Raji (cell line): ENCODE results near the gene DEGS2.

Experiments used
- POLR2A ChIP-seq: IDR thresholded peaks from 2 replicates; pipeline ENCODE4 v1.6.1; 2011; ENCODE audit warnings: low read depth, low read length, control low read depth; ENCODE audit not compliant: insufficient read depth

DEGS2 gene

DNA sequence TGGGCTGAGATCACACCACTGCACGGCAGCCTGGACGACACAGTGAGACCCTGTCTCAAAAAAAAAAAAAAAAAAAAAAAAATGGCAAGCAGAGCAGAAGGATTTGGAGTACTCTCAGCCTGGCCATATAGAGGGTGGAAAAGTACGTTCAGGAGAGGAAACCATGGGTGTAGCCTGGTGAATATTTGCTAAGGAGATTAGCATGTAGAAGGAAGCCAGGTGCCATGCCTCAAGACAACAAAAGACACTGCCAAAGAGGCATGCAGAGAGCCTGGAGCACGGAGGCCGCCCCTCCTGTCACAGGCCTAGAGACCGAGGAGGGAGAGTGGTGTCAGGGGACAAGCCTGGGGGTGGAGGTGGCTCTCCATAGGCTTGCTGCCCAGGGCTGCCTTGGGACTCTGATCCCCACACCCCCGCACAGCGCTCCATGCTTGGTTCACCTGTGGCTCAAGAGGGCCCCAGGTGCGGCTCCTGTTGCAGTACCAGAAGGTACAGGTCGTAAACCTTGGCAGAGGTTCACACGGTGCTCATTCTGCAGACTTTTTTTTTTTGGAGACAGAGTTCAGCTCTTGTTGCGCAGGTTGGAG, 27.9 kb upstream of the DEGS2 start:
- no peak for TF ChIP-seq POLR2A

DNA sequence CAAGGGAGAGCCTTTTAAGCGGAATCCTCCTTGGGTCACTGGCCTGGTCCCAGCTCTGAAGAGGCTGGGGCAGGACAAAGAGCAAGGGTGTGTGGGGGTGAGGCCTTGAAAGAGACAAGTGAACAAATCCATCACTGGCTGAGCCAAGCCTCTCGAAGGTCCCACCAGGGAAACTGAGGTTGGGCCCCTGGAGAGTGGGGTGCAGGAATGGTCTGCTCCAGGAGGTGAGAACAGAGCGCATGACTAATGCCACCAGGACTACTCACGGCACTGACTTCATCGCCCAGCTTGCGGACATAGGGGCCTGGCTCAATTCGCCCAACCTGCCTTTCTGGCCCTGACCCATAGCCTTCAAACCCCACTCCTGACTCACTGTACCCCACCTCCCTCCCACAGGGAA, 19.2 kb upstream of the DEGS2 start:
- TF ChIP-seq POLR2A, result no peak

DNA sequence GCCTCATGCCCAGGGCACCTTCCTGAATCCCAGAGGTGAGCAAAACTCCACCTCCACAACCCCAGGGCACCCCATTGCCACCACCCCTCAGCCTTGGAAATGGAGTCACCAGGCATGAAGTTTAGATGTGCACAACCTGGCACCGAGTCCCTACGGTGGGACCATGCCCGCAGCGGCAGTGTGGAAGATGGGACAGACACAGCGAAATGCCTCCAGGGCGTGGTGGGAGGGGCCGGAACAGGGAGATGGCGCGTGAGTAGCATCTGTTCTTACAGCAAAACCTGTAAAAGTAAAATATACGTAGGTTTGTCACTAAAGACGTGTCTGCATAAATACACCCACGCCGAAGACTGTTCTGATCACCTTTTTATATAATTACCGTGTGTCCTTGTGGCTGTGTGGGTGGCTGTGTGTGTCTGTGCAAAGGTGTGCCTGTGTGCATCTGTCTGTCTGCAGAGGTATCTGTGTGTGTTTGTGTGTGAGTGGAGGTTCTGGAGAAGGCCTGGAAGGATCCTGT, 17.4 kb upstream of the DEGS2 start:
- no peak for TF ChIP-seq POLR2A

DNA sequence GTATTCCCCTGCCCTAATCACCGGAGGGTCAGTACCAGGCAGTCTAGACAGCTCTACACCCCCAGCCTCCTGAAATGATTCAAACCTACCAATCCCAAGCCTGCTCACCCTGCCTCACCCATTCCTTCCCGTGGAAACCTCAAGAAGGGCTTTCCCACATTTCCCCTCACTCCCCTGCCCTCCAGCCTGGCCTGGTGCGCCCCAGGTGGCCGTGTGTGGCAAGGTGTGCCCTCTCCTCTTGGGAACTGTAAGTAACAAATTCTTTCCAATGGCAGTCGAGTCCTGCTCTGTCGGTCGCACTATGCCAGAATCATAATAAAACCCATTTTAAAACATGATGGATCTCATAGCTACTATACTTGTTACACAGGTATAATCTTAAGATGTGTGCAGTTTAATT, 13.9 kb upstream of the DEGS2 start:
- TF ChIP-seq POLR2A, result no peak

DNA sequence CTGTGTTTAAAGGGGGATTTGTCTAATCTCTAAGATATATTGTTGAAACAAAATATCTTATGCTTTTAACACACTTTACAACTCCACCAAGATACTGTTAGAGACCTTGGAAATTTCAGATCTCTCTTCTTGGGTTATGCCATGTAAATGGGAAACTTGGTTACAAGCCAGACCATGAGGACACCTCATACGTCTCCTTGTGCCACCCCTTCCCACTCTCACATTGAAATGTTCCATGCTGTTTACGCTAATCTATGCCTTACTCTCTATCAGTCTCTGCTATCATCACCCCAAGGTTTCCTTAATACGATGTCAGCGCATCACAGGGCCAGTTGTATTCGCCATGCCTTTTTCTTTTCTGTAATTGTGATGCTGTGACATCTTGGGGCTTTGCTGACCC, 13.4 kb upstream of the DEGS2 start:
- no peak for TF ChIP-seq POLR2A

DNA sequence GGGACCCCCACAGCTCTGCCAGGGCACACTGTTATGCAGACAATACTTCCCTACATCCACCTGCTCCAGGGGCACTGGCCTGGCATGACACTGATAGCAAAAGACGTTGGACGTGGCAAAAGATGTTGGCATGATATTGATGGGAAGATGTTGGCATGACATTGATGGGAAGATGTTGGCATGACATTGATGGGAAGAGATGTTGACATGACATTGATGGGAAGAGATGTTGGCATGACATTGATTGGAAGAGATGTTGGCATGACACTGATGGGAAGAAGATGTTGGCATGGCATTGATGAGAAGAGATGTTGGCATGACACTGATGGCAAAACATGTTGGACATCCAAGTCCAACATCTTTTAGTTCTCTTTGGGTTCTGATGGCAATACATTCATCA, 11.4 kb upstream of the DEGS2 start:
- no peak for TF ChIP-seq POLR2A

GRCh38 chr14:100168506-100168905, 9.1 kb upstream of the DEGS2 start:
- no peak for TF ChIP-seq POLR2A

- TF ChIP-seq POLR2A, result no peak
Measured at GRCh38 chr14:100165831-100166440, 6.5 kb upstream of the DEGS2 start.

DNA sequence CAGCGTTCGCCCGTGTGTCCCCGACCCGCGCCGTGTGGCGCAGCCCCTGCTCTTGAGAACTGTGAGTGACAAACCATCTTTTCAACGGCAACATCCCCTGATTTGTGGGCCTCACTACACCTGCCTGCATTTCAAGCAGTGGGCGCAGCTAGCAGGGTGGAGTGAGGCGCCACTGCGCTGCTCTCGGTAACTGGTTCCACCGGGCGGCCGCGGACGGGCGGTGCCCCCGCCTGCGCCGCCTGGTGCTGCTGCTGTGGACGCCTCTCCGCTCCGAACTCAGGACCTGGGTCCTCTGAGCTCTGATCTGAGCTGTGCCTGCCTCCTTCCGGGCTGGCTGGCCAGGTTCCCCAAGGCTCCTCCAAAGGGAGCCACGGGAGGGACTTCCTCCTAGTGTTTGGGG, 5.9 kb upstream of the DEGS2 start:
- no peak for TF ChIP-seq POLR2A

DNA sequence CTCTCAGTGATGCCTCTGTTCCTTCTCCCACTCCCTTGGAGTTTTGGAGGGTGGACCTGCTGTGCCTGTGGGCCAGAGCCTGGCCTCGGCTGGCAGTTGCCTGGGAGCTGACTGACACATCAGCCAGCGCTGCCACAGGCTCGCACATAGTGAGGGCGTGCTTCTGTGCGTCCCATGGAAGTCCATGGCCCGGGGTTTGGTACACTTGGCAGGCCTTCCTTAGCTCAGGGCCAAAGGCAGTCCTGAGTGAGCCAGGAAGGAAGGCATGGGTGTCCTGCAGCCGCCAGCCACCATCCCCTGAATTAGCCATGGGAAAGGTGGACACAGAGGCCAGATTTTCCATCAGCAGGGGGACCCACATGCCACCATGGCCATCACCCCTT, 1.1 kb upstream of the DEGS2 start:
- TF ChIP-seq POLR2A, result no peak

- TF ChIP-seq POLR2A, result no peak
Measured at GRCh38 chr14:100159865-100160533, 554 bp upstream of the DEGS2 start.

DNA sequence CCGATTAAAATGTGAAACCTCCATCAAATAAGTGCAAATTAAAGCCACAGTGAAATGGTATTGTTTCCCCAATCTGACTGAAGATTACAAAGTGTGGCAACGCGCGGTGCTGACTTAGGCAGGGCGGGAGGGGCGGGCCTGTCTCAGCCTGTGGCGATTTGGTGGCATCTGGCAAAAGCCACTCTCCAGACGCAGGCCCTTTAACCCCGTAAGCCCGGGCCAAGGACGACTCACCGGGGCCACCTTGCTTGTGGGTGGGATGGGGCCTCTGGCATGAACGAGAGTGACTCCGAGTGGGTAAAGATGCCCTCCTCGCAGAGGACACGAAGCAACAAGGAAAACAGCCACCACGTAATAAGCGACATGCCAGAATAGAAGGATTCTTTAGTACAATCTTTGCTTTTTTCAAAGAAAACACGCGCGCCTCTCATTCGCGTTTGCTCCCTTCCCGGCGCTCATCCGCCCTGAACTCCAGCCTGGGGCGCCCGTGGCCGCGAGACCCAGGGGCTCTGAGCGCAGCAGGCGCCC, 815 bp downstream of the DEGS2 start:
- no peak for TF ChIP-seq POLR2A

DNA sequence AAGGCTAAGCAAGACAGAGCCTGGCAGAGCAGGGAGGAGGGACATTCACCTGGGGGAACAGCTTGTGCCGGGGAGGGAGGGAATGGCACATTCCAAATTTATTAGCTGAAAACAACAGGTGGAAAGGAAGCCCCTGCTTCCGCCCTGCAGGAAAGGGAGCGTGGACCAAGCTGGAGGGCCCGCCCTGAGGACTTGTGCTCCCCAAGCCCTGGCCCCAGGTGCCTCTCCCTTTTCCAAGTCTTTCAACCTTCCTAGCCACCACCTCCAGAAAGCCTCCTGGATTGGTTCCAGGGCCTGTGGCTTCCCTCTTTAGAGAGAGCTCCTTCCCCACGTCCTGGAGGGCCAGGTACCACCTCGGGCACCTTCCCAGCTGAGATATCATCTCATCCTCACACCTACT, 2.7 kb downstream of the DEGS2 start:
- no peak for TF ChIP-seq POLR2A

GRCh38 chr14:100155756-100156616, 3.5 kb downstream of the DEGS2 start:
- TF ChIP-seq POLR2A, result no peak

- TF ChIP-seq POLR2A, result no peak
Measured at GRCh38 chr14:100155049-100155621, 4.3 kb downstream of the DEGS2 start.
